MCF 10A (cell line): ENCODE measurements around the gene UBAC2. TPM values are rescaled to one million over a fixed set of nuclear protein-coding genes. Genes with fewer than 3 reads are reported as not detected.

Source experiments
- BruUV-seq: library from RNA; stranded (reverse); fragments of 400-500 nt; replicated peaks from 2 replicates; lab custom pipeline; 2021; lab: Mats Ljungman, UMichigan
- CTCF ChIA-PET: fragments of 300-600 bp; sonication (Branson Sonifier 250); formaldehyde crosslinking; extraction: SDS; loops from one replicate; lab custom pipeline; 2021; ENCODE audit warnings: antibody characterized with exemption, inconsistent platforms; lab: Yijun Ruan, JAX
- POLR2A ChIA-PET: fragments of 300-600, 350-650 bp; sonication (Branson Sonifier 250); formaldehyde crosslinking; extraction: SDS; loops from one replicate; lab custom pipeline; 2020; ENCODE audit warnings: antibody characterized with exemption, inconsistent platforms; lab: Yijun Ruan, JAX
- DNase-seq: peaks from one replicate; pipeline ENCODE4 v3.0.0-alpha.2; 2018; ENCODE audit not compliant: unreplicated experiment
- H3K27ac Mint-ChIP-seq: one replicate; pipeline ENCODE4 v1.8.0; 2022; ENCODE audit warnings: mild to moderate bottlenecking, low read depth, mixed read lengths; ENCODE audit not compliant: unreplicated experiment
- H3K27me3 Mint-ChIP-seq: one replicate; pipeline ENCODE4 v1.8.0; 2022; ENCODE audit warnings: mixed read lengths; ENCODE audit not compliant: insufficient read depth, unreplicated experiment
- H3K36me3 Mint-ChIP-seq: one replicate; pipeline ENCODE4 v1.8.0; 2022; ENCODE audit warnings: mild to moderate bottlenecking, moderate library complexity, mixed read lengths; ENCODE audit not compliant: insufficient read depth, unreplicated experiment
- H3K4me1 Mint-ChIP-seq: one replicate; pipeline ENCODE4 v1.8.0; 2022; ENCODE audit warnings: mixed read lengths; ENCODE audit not compliant: insufficient read depth, unreplicated experiment
- H3K4me3 Mint-ChIP-seq: one replicate; pipeline ENCODE4 v1.8.0; 2022; ENCODE audit warnings: mild to moderate bottlenecking, moderate library complexity, mixed read lengths; ENCODE audit not compliant: unreplicated experiment
- H3K9me3 Mint-ChIP-seq: one replicate; pipeline ENCODE4 v1.8.0; 2022; ENCODE audit warnings: mixed read lengths; ENCODE audit not compliant: unreplicated experiment
- intact Hi-C: fragments of 100-400 bp; cut with micrococcal nuclease; formaldehyde crosslinking; loops from 2 replicates; pipeline ENCODE4 v1.14.1; 2022
- total RNA-seq: library from RNA; stranded (reverse); gene quantifications from 2 replicates; pipeline ENCODE4 v1.2.3, GENCODE V29; 2022
- TF ChIP-seq, protein P1 (sequence below): fragments of 200-600 bp; IDR thresholded peaks from one replicate; pipeline ENCODE4 v1.8.0; 2022; ENCODE audit warnings: antibody characterized with exemption, mild to moderate bottlenecking; ENCODE audit not compliant: unreplicated experiment

Gene UBAC2
- total RNA-seq, 1 experiment from 2014 or later = 74.7 TPM

DNA sequence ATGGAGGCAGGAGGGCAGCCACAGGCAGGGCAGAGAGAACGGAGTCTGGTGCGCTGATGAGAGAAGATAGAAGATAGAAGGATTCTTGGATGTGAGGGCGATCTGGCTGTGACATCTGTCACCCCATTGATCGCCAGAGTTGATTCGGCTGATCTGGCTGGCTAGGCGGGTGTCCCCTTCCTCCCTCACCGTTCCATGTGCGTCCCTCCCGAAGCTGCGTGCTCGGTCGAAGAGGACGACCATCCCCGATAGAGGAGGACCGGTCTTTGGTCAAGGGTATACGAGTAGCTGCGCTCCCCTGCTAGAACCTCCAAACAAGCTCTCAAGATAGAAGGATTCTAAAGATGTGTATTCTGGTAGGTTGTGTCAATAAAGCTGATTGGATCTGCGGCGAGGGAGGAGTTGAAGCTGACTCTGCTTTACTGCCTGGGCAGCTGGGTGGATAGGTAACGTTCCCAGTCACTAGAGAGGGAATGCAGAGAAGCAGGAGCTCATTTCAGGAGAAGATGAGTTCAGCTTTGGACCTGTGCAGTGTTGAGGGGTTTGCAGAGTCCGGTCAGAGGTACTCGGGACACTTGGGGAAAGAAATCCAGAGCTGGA is 5.1 kb downstream of the UBAC2 start:
- BruUV-seq = no TSS peak
- POLR2A ChIA-PET = interaction anchor here (0.5 to 1.7 kb wide), 3 partner anchors 11 to 235 kb away, joined by 3 read pairs; no protein-coding TSS in a partner anchor

DNA sequence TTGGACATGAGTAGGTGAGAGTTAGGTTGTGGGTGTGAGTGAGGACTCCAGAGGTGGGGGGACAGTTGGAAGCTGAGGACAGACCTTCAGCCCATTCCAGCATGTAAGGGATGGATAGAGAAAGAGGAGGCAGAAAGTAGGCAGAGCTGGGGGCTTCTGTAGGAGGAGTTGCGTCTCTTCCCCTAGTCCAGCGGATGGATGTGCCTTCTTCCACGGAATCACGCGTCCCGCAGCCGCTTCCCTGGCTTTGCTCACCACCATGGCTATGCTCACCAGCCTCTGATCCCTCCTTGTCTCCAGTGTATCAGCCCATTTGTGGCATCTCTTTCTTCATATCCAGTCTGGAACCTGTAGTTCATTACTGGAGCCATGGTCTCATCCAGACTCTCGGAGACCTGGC is 5.6 kb downstream of the UBAC2 start:
- TF ChIP-seq, protein P1, sequence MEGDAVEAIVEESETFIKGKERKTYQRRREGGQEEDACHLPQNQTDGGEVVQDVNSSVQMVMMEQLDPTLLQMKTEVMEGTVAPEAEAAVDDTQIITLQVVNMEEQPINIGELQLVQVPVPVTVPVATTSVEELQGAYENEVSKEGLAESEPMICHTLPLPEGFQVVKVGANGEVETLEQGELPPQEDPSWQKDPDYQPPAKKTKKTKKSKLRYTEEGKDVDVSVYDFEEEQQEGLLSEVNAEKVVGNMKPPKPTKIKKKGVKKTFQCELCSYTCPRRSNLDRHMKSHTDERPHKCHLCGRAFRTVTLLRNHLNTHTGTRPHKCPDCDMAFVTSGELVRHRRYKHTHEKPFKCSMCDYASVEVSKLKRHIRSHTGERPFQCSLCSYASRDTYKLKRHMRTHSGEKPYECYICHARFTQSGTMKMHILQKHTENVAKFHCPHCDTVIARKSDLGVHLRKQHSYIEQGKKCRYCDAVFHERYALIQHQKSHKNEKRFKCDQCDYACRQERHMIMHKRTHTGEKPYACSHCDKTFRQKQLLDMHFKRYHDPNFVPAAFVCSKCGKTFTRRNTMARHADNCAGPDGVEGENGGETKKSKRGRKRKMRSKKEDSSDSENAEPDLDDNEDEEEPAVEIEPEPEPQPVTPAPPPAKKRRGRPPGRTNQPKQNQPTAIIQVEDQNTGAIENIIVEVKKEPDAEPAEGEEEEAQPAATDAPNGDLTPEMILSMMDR = no peak
- POLR2A ChIA-PET = interaction anchor here (1.3 to 1.7 kb wide), 2 partner anchors 11 to 22 kb away, joined by 3 read pairs; no protein-coding TSS in a partner anchor

More for the DNA sequence above, 5.1 kb downstream of the UBAC2 start:
- H3K4me1 Mint-ChIP-seq = peaks cover 38% of the 10 kb centered on the region
- CTCF ChIA-PET = interaction anchor here (0.6 to 3.3 kb wide), 4 partner anchors 29 to 530 kb away, joined by 3 to 14 read pairs (median 6); no protein-coding TSS in a partner anchor
- no peak for DNase-seq
- intact Hi-C loops = no loop called here
- H3K27ac Mint-ChIP-seq = peak overlapping the region; percentile 39
- peaks cover 35% of the 10 kb centered on the region for H3K36me3 Mint-ChIP-seq
- H3K4me3 Mint-ChIP-seq = no peak overlapping the region
- H3K27me3 Mint-ChIP-seq = no peaks in the 10 kb centered on the region
- no peaks in the 10 kb centered on the region for H3K9me3 Mint-ChIP-seq
- TF ChIP-seq, protein P1 = no peak

DNA sequence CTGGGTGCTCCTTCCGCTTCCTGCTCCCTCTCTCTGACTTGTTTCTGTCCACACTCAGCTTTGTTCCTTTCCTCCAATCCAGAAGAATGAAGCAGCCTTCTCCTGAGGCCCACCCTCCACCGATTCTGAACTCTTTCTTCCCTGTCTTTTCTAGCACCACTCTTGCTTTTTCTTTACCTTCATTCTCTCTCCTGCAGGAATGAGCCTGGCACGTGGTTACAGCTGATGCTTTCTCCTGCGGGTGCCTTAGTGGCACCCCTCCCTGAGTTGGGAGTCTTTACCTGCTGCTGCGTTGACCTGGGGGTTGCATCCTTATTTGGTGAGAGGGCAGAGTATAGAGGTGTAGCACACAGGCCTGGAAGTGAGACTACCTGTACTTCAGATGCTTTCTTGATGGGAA is 6.2 kb downstream of the UBAC2 start:
- Mint-ChIP-seq H3K27me3 (no peaks in the 10 kb centered on the region), H3K4me1 (peaks cover 32% of the 10 kb centered on the region), H3K9me3 (no peaks in the 10 kb centered on the region), H3K27ac (no peak overlapping the region), H3K36me3 (peaks cover 29% of the 10 kb centered on the region), H3K4me3 (no peak overlapping the region)
- no TSS peak for BruUV-seq
- CTCF ChIA-PET = interaction anchor here (0.7 to 3.3 kb wide), 4 partner anchors 57 to 230 kb away, joined by 3 to 14 read pairs (median 4); no protein-coding TSS in a partner anchor
- POLR2A ChIA-PET = no interaction called here
- no peak for DNase-seq
- TF ChIP-seq, protein P1 = no peak
- intact Hi-C loops = no loop called here

More for the DNA sequence above, 5.6 kb downstream of the UBAC2 start:
- DNase-seq = no peak
- Mint-ChIP-seq H3K27me3 (no peaks in the 10 kb centered on the region), H3K36me3 (peaks cover 35% of the 10 kb centered on the region), H3K27ac (no peak overlapping the region), H3K9me3 (no peaks in the 10 kb centered on the region), H3K4me1 (peaks cover 36% of the 10 kb centered on the region), H3K4me3 (no peak overlapping the region)
- no TSS peak for BruUV-seq
- intact Hi-C loops = no loop called here
- CTCF ChIA-PET = interaction anchor here (0.6 to 3.3 kb wide), 4 partner anchors 30 to 530 kb away, joined by 3 to 14 read pairs (median 6); no protein-coding TSS in a partner anchor

DNA sequence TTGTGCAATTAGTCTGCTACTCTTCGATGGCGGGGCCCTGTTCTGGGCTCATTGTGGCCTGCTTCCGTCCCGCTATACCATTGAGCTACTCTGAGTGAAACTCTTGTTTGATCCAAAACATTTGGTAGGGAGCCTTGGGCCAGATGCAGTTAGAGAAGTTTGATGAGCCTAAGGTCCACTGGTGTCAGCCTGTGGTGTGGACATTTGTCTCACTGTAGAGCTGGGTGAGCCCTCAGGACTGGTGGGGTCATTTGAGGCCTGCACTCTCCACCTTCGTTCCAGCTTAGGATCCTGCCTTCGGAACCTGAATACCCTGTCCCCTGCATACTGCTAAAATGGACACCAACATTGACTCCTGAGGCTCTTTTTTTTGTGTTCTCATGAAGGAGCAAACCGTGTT is 6.9 kb downstream of the UBAC2 start:
- ChIA-PET CTCF (interaction anchor here (0.7 to 3.3 kb wide), 3 partner anchors 57 to 229 kb away, joined by 3 to 14 read pairs (median 4); no protein-coding TSS in a partner anchor), POLR2A (interaction anchor here (0.6 kb wide), 1 partner anchor 116 kb away, joined by 3 read pairs; no protein-coding TSS in a partner anchor)
- H3K36me3 Mint-ChIP-seq = peaks cover 29% of the 10 kb centered on the region
- no TSS peak for BruUV-seq
- no peak overlapping the region for H3K4me3 Mint-ChIP-seq
- H3K27me3 Mint-ChIP-seq = no peaks in the 10 kb centered on the region
- peaks cover 32% of the 10 kb centered on the region for H3K4me1 Mint-ChIP-seq
- no peak overlapping the region for H3K27ac Mint-ChIP-seq
- intact Hi-C loops = no loop called here
- TF ChIP-seq, protein P1 = no peak
- no peaks in the 10 kb centered on the region for H3K9me3 Mint-ChIP-seq
- no peak for DNase-seq
